SKM-1 (cell line): ENCODE results near the gene CRABP1.

Experiments used
- DNase-seq: peaks from one replicate; lab custom pipeline; 2025; ENCODE audit not compliant: unreplicated experiment; lab: John Stamatoyannopoulos, UW

CRABP1 gene

DNA sequence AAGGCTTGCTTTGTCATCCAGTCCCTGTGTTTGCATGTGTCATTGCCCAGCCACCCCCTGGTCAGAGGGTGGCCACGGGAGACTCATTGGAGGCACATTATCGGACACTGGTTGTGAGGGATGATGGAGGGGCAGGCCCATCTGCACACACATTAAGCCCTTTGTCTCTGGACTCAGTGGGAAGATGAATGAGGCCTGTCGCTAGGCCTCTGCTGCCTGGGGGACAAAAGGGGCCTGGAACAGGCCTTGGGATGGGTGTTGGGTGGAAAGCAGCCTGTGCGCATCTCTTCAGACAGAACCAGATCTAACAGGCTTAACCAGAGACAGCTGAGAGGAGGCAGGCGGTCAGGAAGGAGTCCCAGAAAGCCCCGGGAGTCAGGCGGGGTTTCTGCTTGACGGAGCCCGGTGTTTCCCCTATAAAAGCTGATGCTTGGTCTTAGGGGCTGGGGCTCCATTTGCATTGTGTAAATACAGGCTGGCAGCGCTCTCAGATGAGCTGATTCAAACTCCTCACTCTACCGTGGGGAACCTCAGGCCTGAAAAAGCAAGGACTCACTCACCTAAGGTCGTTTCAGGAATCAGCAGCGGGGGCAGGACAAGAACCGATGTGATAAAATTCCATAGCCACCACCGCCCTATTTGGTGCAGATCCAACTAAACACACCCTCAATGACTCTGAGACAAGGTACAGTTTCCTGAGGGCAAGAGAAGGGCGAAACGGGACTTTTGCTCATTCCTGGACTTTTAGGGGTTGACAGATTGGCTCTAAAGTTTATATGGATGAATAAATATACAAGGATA, 23.7 kb upstream of the CRABP1 start:
- DNase-seq: no peak

DNA sequence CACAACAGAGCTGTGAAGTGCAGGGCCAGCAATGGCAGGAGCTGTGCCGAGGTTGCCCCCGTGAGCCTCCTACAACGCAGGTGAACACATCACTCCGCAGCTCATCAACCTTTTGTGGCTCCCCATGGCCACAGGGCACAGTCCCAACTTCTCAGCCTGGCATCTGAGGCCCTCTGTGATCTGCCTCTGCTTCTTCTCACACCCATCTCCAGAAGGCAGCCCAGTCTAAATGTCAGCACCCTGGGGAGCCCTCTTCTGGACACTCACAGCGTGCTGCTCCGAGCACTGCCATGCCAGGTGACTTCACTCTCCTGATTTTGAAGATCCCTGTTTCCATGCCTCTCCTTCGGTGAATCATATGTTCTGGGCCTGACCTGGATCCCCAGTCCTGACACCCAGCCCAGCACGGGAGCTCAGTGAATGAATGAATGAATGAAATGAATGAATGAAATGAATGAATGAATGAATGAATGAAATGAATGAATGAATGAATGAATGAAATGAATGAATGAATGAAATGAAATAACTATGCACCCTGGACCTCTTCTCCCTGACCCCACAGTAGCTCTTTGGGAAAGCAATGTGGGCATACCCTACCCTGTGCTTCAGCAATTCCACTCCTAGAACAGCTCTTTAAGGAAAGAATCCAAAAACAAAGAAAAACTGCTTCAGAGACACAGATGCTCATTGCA, 22.9 kb upstream of the CRABP1 start:
- DNase-seq: no peak

DNA sequence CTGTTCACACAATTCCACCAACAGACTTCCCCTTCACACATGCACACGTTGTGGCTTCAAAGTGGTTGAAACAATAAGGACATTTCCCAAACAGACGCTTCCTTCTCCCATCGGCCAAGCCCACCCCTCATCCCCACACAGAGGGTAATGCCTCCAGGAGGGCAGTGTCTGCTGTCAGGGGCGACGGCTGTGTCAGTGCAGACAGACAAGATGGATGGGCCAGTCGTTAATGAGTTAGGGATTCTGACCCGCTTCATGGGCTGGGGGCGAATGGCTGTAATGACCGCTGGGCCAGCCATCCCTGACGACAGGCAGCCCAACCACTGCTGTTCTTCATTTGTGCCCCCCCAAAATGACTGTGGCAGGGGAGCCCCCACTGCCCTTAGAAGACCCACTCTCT, 20.6 kb upstream of the CRABP1 start:
- no peak for DNase-seq

DNA sequence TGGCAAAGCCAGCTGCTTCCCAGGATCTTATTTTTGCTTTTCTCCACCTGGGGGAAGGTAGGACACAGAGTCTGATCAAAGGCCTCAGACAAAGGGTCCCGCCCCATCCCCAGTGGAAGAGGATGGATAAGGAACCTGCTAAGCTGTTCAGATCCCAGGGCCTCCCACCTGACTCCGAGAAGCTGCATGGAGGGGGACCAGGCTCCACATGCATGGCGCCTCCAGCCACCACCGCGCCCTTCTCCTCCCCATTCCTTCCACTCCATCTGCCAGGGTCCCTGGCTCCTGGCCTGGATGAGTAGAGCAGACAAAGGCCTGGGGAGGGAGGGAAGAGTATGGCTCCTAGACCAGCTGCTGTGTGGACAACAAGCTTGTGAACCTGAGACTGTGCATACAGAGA, 20.0 kb upstream of the CRABP1 start:
- DNase-seq: no peak

DNA sequence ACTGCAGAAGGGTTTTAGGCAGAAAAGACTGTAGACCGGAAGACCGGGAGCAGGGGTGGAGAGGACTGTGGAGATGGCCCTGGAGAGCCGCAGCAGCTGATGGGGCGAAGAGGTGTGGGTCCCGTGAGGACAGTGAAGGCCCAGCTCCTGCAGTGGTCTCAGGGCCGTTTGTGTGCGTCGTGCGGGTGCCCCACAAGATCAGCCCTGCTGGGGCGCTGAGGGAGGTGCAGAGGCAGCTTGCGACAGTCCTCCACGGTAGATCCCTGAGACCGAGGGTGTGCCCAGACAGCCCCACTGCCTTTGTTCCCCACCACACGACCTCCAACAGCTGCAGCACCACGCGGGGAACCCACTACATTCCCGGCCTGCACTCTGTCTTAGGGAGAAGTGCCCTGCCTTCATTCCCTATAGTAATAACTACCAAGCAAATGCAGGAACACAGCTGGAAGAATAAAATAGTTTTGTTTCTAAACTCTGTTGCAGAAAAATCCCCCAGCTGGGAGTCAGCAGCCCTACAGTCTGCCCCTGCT, 19.0 kb upstream of the CRABP1 start:
- DNase-seq: no peak

DNA sequence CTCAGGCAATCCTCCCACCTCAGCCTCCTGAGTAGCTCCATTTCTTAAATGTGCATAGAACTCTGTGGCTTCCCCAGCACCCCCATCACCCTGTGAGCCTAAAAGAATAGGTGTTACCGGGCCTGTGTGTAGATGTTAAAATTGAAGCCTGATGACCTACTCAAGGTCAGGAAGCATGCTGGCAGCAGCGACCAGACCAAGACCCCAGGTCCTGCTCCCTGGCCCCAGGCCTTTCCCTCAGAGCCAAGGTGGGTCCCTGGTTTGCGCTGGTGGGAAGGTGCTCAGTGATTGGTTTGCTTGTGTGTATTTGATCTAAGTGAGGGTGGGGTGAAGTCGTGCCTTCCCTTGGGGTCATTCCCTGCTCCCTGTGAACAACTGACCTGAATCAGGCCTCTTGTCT, 18.4 kb upstream of the CRABP1 start:
- no peak for DNase-seq

DNA sequence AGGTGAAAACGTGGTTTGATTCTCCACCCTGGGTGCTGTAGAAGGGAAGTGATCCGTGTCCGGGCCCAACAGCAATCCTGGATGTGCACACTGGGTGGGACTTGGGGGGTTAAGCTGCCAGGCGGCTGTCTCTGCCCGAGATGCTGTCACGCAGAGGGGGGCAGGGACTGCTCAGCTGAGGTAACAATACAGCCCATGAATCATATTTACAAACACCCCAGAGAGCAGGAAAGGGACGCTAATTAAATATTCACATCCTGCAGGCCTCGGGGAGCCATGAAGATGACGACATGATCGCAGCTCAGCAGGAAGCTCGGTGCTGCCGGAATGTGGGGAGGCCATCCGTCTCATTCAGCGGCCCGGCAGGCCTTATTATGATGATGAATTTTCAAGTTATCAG, 17.9 kb upstream of the CRABP1 start:
- DNase-seq: no peak

DNA sequence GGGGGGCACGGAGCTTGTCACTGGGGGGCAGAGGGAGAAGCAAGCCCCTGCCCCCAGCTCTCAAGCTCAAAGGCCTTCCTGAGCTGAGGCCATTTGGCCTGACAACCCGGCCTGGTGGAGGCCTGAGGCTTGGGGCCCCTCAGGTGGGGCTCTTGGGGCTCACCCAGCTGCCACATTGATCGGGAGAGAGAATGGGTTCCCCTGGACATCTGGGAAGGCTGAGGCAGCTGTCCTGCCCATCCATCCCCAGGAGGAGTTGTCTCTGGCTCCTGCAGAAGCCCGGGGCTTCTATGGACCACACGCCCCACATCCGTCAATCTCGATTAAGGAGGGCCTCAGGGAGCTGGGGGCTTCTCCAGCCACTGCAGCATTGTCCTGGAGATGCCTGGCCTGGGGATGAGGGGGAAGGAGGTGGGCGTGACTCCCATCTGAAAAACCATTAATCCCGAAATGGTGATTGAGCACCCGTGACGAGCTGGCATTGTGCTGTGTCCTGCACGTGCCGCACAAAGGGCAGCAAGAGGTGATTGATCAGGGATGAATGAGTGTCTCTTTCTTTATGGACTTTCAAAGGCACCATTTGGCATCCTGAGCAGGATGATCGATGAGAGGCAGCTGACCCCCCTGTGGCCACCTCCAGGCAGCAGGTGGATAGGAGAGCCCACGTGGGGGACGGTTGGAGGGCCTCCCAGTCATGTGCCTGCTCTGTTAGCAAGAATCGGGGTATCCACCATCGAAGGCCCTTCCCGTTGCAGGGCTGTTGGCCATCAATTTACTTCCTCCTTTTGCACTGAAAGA, 17.2 kb upstream of the CRABP1 start:
- DNase-seq: no peak

DNA sequence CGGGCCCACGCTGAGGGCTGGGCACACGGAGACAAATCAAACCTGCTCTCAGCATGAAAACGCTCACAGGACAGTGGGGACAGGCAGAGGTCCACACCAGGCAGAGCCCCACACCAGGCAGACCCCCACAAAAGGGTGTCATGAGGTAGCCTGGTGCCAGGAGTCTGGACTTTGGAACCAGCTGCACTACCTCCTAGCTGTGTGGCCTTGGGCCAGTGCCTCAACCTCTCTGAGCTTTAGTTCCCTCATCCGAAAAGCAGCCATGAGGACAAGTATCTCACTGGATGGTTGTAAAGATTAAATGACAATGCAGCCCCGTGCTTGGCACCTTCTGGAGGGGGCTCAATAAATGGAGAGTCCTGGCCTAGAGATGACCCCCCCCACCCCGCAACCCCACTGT, 16.5 kb upstream of the CRABP1 start:
- DNase-seq: no peak

DNA sequence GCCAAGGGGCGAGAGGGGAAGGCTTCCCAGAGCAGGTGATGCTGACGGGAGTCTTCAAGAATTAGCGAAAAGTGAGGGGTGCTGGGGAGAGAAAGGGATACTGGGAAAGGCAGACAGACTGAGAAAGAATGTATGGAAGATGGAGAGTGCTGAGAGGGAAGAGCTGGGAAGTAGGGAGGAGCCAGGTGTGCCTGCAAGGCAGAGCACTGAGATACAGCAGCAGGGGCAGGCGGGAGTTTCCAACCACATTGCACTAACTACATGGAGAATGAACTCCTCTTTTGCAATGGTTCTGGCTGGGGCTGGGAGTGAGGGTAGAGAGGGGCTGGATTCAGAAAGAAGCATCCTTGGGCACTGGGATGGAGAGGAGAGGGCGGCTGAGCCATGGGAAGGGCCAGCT, 16.0 kb upstream of the CRABP1 start:
- no peak for DNase-seq

DNA sequence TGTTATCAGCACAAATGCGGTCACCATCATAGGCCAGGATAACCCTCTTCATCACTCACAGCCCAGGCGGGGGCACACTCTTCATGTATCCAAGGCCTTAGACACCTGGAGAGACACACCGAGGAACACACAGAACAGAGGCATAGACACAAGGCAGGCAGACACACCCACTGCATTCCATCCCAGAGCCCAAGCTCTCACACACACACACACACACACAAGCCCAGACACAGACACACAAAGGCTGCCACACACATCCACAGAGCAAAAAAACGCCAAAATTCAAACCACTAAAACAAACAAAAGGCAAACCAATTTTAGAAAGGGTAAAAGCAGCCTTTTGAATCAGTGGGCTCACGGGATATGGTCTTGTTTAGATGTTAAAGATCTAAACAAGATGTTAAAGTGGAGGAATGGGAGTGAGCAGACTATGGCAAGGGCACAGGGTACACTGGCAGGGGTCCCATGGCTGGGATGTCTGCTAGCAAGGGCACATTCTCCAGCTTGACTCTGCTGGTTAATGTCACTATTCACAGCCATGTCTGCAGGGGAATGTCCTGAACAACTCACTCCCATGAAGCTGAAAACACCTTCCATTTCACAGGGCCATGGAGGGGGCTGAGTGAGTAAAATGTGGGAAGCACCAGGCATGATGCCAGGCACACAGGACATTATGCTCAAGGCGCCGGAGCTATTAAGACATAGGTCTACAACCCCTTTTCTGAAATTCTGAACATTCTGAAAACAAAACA, 14.9 kb upstream of the CRABP1 start:
- DNase-seq: no peak

DNA sequence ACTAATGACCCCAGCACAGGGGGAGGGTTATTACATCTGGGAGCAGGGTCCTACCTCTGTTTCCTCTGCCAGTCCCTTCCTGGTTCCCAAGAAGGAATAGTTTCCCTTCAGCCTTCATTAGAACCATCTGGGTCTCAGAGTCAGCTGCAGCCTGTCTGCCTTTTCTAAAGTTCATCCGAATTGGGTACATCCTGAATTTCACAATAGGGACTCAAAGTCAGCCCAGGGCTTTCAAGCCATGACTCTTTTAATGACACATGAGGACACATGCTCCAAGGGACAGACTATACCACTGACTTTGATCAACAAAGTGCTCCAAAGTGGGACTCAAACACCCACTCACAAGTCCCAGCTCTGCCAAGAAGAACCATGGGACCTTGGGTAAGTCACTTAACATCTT, 12.7 kb upstream of the CRABP1 start:
- DNase-seq: no peak

DNA sequence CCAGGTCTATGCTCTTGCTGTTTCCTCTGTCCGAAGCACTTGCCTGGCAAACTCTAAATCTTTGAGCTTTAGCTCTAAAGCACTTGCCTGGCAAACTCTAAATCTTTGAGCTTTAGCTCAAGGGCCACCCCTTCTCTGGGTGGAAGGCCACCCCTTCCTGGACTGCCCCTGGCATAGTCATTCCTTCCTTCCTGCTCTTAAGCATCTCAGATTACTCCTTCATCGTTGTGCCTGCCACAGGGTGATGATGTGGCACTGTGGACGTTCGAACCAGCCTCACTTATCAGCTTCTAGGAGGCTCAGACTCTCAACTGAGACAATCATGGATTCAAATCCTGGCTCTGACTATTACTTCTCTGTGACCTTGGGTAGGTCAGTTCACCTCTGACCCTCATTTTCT, 10.5 kb upstream of the CRABP1 start:
- DNase-seq: no peak

DNA sequence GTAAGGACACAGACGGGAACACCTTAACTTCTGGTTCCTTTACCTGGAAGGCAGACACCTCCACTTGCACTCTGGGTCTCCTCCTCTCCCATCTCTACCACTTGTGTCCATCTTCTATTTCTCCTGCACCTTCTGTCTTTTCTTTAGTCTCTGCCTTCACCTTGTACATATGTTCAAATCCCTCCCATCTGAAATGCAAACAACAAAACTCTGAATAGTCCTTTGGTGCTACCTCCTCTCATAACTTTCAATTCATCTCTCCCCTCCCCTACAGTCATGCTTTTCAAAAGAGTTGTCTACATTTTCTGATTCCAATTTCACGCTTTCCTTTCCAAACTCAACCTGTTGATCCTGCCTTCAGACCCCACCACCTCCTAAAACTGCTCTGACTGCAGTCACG, 5.3 kb upstream of the CRABP1 start:
- no peak for DNase-seq

DNA sequence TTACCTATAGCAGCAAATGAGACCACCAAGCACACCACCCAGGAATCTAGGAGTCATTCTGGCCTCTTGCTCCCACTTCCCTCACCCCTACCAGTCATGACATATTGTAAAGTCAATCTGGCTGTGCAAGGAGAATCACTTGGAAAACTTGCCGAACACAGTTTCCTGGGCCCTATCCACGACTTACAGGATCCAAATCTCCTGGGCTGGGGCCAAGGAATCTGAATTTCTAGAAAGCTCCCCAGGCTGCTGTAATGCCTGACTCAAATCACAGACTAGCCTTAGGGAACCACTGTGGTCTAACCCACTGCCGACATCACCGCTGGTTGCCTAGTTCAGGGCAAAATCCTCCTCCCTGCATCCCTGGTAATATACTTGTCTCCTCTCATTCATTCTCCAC, 4.2 kb upstream of the CRABP1 start:
- no peak for DNase-seq

DNA sequence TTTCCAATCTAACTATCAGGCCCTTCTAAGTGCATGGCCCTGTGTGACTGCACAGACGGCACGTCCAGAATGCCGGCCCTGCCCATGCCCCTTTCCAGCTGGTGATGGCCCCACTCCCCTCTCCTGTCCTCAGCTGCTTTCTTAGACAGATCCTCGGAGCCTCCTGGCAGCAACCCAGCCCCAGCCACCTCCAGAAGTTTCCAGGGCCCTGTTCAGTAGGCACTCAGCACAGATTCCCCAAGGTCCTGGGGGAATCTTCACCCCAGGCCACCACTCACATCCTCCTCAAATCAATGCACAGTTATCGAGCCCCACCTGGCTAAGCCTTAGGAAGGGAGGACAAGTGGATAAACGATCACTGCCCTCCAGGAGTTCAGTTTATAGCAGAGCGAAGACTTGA, 1.4 kb upstream of the CRABP1 start:
- DNase-seq: no peak

DNA sequence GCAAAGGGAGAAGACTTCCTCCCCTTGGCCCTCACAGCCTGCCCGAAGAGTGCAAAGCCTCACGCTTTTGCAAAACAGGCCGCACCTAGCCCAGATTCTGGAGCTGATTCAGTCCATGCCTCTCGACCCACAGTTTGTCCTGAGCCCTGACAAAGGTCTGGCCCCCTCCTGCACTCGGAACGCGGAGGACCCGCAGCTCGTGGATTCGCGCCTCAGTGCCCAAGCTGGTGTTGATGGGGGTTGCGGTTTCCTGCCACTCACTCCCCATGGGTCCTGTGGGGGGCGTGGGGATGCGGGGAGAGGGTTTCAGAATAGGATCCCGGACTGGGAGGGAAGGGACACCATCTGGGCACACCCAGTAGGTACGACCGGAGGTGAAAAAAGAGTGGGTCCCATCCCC, 594 bp upstream of the CRABP1 start:
- DNase-seq: no peak

DNA sequence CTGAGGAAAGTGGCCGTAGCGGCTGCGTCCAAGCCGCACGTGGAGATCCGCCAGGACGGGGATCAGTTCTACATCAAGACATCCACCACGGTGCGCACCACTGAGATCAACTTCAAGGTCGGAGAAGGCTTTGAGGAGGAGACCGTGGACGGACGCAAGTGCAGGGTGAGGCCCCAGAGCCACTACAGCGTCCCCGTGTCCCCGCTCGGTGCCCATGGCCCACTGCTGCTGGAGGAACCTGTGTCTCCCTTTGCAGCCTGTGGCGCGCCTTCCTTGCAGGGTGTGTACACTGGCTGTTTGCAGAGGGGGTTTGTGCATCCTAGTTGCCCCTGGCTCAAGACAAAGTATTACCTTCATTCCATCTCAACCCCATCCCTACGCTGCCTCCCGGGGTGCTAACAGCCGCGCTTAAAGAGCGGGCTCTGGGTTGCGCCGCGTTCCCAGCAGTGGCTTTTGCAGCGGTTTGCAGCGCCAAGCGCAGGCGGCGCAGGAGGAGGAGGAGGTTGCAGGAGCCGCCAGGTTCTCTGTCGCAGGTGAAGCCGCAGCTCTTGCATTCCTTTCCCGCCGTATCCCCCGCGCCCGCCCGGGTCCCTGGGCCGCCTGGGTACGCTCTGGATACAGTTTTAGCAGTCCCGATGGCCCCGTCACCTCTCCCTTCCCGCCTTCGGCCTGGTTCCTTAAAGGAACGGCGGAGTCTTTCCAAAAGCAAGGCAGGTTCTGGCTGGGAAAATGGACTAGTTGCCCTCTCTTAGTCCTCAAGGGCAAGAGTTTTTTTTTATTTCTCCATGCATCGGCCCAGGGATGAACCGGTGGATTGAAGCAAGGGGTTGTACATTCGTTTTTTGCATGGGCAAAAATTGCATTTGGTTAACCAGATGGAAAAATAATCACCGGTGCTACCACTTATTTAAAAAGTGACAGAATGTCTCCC, 1.2 kb downstream of the CRABP1 start:
- DNase-seq: no peak

DNA sequence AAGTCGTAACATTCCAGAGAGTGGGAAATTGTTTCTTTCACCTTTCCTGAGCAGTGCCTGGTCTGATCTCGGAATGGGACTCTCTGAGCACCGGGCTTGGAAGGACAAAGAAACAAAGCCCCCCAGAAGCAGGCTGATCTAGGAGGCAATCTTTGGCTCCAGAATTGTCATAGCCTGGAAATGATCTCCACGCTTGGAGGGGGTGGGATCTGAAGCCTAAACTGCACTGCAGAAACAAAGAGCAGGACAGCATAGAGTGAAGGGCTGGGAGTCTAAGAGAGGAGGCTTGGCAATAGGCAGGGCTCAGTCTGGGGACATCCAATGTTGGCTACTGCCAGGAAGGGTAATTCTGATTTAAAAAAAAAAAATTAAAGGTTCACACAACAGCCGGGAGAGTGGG, 1.9 kb downstream of the CRABP1 start:
- no peak for DNase-seq
